H1 (cell line): ENCODE data around the gene ZIC1. TPM values are rescaled to one million over a fixed set of nuclear protein-coding genes. Genes with fewer than 3 reads are reported as not detected.

Source experiments
- CTBP2 ChIP-seq: IDR thresholded peaks from 2 replicates; pipeline ENCODE4 v1.7.0; 2011; ENCODE audit warnings: borderline replicate concordance, mild to moderate bottlenecking, moderate library complexity, mixed read lengths, low read length; ENCODE audit not compliant: insufficient read depth, insufficient read length
- KDM1A ChIP-seq: fragments of 200-600, 300-600 bp; sonication (generic); IDR thresholded peaks from 2 replicates; pipeline ENCODE4 v1.7.1; 2016; ENCODE audit warnings: mild to moderate bottlenecking, low read length, borderline replicate concordance
- NANOG ChIP-seq: IDR thresholded peaks from 2 replicates; pipeline ENCODE4 v1.6.1; 2011; ENCODE audit warnings: low read length, low read depth, mild to moderate bottlenecking, inconsistent platforms; ENCODE audit not compliant: insufficient read depth, poor library complexity, severe bottlenecking
- NRF1 ChIP-seq: IDR thresholded peaks from 2 replicates; pipeline ENCODE4 v1.6.1; 2011; ENCODE audit warnings: mild to moderate bottlenecking, low read depth, low read length, improper control_type of control experiment
- RBBP5 ChIP-seq: IDR thresholded peaks from 2 replicates; pipeline ENCODE4 v1.7.1; 2012; ENCODE audit warnings: low read depth, mild to moderate bottlenecking, inconsistent platforms, low read length, moderate library complexity, borderline replicate concordance
- SUZ12 ChIP-seq: fragments of 200-600 bp; sonication (generic); IDR thresholded peaks from 2 replicates; pipeline ENCODE4 v1.6.1; 2012; ENCODE audit warnings: mild to moderate bottlenecking, inconsistent platforms, low read length, moderate library complexity, mixed read lengths
- TEAD4 ChIP-seq: IDR thresholded peaks from 2 replicates; pipeline ENCODE4 v1.6.1; 2012; ENCODE audit warnings: low read depth, low read length, inconsistent platforms, mixed read lengths
- polyA plus RNA-seq, 7 experiments: library from polyadenylated mRNA; depleted of rRNA in 3 of 7; stranded (reverse) in 5 of 7; unstranded in 2 of 7; fragments of >200 nt in 5 of 7; fragments of 200-250 nt in 2 of 7; gene quantifications; 1 replicate in 5 of 7; 2 replicates in 1 of 7; 4 replicates in 1 of 7; pipeline versions ENCODE4 v1.2.1 to v1.2.3, GENCODE V29; 2011 to 2013; ENCODE audit warnings: missing spikeins in 2 of 7, mixed read lengths in 2 of 7
- total RNA-seq: library from RNA; stranded (reverse); fragmentation: NEBNext Ultra II Directional; extraction: Animal tissue kit (Norgen Biotek cat#: 25700); gene quantifications from 2 replicates; pipeline ENCODE4 v1.2.1, GENCODE V29; 2021
- TF ChIP-seq, protein P1 (sequence below): fragments of 300-600 bp; sonication (generic); IDR thresholded peaks from 2 replicates; pipeline ENCODE4 v1.7.1; 2012; ENCODE audit warnings: low read length, moderate library complexity, mild to moderate bottlenecking, inconsistent platforms; ENCODE audit not compliant: insufficient replicate concordance
- TF ChIP-seq, protein P2 (sequence below), 3 experiments: IDR thresholded peaks; 1 replicate in 2 of 3; 2 replicates in 1 of 3; pipeline versions ENCODE4 v1.5.1 to v1.6.1; 2011; ENCODE audit warnings: low read length in 3 of 3, mild to moderate bottlenecking in 3 of 3, inconsistent platforms in 2 of 3, low read depth in 1 of 3, moderate library complexity in 1 of 3; ENCODE audit not compliant: insufficient read depth in 1 of 3; ENCODE audit errors: control extremely low read depth in 1 of 3

The ZIC1 gene
- total and polyA plus RNA-seq, 2 of the 8 experiments (the other 6 are each of a cell fraction or from before 2014, with no cell fraction given), result 0.80 to 2.2 TPM

DNA sequence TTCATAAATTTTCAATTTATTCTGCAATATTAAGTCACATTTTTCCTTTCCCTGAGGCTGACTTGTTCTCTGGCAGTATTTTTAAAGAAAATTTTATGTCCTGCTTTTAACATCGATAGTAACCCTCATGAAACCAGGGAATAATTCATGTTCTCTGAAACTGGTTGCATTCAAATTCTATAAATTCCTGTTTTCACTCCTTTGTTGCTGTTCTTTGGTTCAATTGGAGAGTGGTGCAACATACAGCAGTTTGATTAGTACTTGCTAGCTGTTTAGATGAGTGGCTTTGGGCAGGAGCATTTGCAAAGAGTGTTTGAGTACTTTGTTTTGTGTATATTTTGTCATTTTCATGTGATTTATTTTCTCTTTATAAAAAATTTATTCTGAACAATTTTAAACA is 19.2 kb downstream of the ZIC1 start (continued):
- TF ChIP-seq, protein P1, sequence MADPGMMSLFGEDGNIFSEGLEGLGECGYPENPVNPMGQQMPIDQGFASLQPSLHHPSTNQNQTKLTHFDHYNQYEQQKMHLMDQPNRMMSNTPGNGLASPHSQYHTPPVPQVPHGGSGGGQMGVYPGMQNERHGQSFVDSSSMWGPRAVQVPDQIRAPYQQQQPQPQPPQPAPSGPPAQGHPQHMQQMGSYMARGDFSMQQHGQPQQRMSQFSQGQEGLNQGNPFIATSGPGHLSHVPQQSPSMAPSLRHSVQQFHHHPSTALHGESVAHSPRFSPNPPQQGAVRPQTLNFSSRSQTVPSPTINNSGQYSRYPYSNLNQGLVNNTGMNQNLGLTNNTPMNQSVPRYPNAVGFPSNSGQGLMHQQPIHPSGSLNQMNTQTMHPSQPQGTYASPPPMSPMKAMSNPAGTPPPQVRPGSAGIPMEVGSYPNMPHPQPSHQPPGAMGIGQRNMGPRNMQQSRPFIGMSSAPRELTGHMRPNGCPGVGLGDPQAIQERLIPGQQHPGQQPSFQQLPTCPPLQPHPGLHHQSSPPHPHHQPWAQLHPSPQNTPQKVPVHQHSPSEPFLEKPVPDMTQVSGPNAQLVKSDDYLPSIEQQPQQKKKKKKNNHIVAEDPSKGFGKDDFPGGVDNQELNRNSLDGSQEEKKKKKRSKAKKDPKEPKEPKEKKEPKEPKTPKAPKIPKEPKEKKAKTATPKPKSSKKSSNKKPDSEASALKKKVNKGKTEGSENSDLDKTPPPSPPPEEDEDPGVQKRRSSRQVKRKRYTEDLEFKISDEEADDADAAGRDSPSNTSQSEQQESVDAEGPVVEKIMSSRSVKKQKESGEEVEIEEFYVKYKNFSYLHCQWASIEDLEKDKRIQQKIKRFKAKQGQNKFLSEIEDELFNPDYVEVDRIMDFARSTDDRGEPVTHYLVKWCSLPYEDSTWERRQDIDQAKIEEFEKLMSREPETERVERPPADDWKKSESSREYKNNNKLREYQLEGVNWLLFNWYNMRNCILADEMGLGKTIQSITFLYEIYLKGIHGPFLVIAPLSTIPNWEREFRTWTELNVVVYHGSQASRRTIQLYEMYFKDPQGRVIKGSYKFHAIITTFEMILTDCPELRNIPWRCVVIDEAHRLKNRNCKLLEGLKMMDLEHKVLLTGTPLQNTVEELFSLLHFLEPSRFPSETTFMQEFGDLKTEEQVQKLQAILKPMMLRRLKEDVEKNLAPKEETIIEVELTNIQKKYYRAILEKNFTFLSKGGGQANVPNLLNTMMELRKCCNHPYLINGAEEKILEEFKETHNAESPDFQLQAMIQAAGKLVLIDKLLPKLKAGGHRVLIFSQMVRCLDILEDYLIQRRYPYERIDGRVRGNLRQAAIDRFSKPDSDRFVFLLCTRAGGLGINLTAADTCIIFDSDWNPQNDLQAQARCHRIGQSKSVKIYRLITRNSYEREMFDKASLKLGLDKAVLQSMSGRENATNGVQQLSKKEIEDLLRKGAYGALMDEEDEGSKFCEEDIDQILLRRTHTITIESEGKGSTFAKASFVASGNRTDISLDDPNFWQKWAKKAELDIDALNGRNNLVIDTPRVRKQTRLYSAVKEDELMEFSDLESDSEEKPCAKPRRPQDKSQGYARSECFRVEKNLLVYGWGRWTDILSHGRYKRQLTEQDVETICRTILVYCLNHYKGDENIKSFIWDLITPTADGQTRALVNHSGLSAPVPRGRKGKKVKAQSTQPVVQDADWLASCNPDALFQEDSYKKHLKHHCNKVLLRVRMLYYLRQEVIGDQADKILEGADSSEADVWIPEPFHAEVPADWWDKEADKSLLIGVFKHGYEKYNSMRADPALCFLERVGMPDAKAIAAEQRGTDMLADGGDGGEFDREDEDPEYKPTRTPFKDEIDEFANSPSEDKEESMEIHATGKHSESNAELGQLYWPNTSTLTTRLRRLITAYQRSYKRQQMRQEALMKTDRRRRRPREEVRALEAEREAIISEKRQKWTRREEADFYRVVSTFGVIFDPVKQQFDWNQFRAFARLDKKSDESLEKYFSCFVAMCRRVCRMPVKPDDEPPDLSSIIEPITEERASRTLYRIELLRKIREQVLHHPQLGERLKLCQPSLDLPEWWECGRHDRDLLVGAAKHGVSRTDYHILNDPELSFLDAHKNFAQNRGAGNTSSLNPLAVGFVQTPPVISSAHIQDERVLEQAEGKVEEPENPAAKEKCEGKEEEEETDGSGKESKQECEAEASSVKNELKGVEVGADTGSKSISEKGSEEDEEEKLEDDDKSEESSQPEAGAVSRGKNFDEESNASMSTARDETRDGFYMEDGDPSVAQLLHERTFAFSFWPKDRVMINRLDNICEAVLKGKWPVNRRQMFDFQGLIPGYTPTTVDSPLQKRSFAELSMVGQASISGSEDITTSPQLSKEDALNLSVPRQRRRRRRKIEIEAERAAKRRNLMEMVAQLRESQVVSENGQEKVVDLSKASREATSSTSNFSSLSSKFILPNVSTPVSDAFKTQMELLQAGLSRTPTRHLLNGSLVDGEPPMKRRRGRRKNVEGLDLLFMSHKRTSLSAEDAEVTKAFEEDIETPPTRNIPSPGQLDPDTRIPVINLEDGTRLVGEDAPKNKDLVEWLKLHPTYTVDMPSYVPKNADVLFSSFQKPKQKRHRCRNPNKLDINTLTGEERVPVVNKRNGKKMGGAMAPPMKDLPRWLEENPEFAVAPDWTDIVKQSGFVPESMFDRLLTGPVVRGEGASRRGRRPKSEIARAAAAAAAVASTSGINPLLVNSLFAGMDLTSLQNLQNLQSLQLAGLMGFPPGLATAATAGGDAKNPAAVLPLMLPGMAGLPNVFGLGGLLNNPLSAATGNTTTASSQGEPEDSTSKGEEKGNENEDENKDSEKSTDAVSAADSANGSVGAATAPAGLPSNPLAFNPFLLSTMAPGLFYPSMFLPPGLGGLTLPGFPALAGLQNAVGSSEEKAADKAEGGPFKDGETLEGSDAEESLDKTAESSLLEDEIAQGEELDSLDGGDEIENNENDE, result no peak
- TF ChIP-seq KDM1A (no peak), NRF1 (no peak), SUZ12 (no peak), NANOG (no peak), RBBP5 (no peak), TEAD4 (no peak), CTBP2 (no peak)
- TF ChIP-seq, protein P2, sequence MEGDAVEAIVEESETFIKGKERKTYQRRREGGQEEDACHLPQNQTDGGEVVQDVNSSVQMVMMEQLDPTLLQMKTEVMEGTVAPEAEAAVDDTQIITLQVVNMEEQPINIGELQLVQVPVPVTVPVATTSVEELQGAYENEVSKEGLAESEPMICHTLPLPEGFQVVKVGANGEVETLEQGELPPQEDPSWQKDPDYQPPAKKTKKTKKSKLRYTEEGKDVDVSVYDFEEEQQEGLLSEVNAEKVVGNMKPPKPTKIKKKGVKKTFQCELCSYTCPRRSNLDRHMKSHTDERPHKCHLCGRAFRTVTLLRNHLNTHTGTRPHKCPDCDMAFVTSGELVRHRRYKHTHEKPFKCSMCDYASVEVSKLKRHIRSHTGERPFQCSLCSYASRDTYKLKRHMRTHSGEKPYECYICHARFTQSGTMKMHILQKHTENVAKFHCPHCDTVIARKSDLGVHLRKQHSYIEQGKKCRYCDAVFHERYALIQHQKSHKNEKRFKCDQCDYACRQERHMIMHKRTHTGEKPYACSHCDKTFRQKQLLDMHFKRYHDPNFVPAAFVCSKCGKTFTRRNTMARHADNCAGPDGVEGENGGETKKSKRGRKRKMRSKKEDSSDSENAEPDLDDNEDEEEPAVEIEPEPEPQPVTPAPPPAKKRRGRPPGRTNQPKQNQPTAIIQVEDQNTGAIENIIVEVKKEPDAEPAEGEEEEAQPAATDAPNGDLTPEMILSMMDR (IDR thresholded peaks at IDR 0.05; ENCODE audit: control extremely low read depth in 1 of 3, insufficient read depth in 1 of 3, low read depth in 1 of 3, low read length in 3 of 3), result no peak
